Pancreas (tissue), 10 donors: ENCODE results near the gene AKAP1. TPM values are rescaled to one million over a fixed set of nuclear protein-coding genes. Genes with fewer than 3 reads are reported as not detected.

ENCODE experiments used
- ATAC-seq, 4 donors: fragments of 200-7000 bp; cut with Tn5 transposase; one replicate each; pipeline versions ENCODE4 v1.8.0 to v1.9.1; 2020; ENCODE audit warnings: mild to moderate bottlenecking in 4 of 4, moderate library complexity in 4 of 4
- DNase-seq, 6 donors: peaks; one replicate each; pipeline ENCODE4 v3.0.0-alpha.2; 2020
- FAIRE-seq: peaks from 2 replicates; lab custom pipeline; 2012; peaks lifted over from hg19 to GRCh38; lab: Jason Lieb, UNC
- H3K27ac ChIP-seq, 4 donors: fragments of 200-600 bp; sonication (generic); 1 replicate in 3 of 4; 2 replicates in 1 of 4; pipeline versions ENCODE4 v1.5.0 to v1.8.0; 2020
- H3K27me3 ChIP-seq, 4 donors: fragments of 200-600 bp; one replicate each; pipeline ENCODE4 v1.8.0; 2021
- H3K36me3 ChIP-seq, 3 donors: fragments of 200-600 bp; sonication (generic) in 1 of 3; one replicate each; pipeline versions ENCODE4 v1.5.0 to v1.8.0; 2020 to 2021
- H3K4me1 ChIP-seq, 3 donors: fragments of 200-600 bp; one replicate each; pipeline ENCODE4 v1.8.0; 2021
- H3K4me3 ChIP-seq, 4 donors: fragments of 200-600 bp; sonication (generic) in 2 of 4; one replicate each; pipeline versions ENCODE4 v1.5.0 to v1.8.0; 2020 to 2021
- H3K9me3 ChIP-seq, 4 donors: fragments of 200-600 bp; one replicate each; pipeline ENCODE4 v1.8.0; 2021
- WGBS, 2 donors: extraction: QIAGEN DNeasy Blood & Tissue Kit; methylation state at CpG; one replicate each; pipeline ENCODE4 v1.1.7; 2013; 5-methylcytosine and 5-hydroxymethylcytosine counted together
- intact Hi-C, 3 donors: fragments of 100-400 bp; cut with DNase I; formaldehyde crosslinking; loops; one replicate each; pipeline versions ENCODE4 v1.11.1 to v1.14.2; 2022
- polyA plus RNA-seq, 2 donors: library from polyadenylated mRNA; stranded (reverse); fragments of 200-250 nt; gene quantifications; one replicate each; pipeline ENCODE4 v1.2.3, GENCODE V29; 2013
- total RNA-seq, 6 donors: library from RNA; stranded (reverse); fragmentation: NEBNext Ultra II Directional in 4 of 6; extraction: Animal tissue kit (Norgen Biotek cat#: 25700) in 4 of 6; gene quantifications; one replicate each; pipeline versions ENCODE4 v1.2.1 to v1.2.4, GENCODE V29; 2021 to 2023
- TF ChIP-seq, protein P1 (sequence below), 4 donors: fragments of 200-600 bp; sonication (generic) in 3 of 4; IDR thresholded peaks; one replicate each; pipeline versions ENCODE4 v1.5.0 to v1.8.0; 2021; ENCODE audit warnings: antibody characterized with exemption in 4 of 4
- donor health status: healthy with polysubstance abuse.
- donor health status: DM: no; HTN: no; CAD: no; lungs with moderate emphysema.
- donor health status: DM: no; HTN: no; CAD: no.
- donor health status: control.
- donor health status: control.
- donor health status: Bipolar disorder and iron deficiency.
- donor health status: DM: yes; HTN: yes; CAD: no.
- donor health status: DM: no; HTN: no; CAD: no.
- donor health status: DM: no; HTN: no; CAD: no.
- donor health status: DM: yes; HTN: yes; CAD: no.

Gene AKAP1
- total and polyA plus RNA-seq, 8 donors = 9.8 to 23.8 (median 15.3) TPM

DNA sequence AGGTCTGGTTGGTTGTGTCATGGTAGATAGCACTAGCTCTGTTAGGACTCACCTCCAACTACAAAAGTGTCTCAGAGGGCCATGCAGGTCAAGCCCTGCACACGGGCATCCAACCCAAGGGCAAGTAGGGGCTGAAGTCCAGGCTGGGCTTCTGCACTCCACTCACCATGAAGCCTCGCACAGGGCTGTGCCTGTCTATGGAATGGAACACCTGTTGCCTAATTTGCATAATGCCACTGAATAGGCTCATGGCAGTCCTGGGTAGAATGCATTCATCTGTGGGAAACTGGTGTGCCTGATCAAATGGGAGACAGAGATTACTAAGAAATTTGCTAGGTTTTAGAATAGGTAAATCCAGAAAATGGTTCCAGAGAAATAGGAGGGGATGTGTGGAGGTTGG, 8.0 kb upstream of the AKAP1 start:
- 83 to 88% methylated on average over 2 of the region's 2 CpGs for WGBS, 2 donors
- intact Hi-C loops = no loop called here

DNA sequence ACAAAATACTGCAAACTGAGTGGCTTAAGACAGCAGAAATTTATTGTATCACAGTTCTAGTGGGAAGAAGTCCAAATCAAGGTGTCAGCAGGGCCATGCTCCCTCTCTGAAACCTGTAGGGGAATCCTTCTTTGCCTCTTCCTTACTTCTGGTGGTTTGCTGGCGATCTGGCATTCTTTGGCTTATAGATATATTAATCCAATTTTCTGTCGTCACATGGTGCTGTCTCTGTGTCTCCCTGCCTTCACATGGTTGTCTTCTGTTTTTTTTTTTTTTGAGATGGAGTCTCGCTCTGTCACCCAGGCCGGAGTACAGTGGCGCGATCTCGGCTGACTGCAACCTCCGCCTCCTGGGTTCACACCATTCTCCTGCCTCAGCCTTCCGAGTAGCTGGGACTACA, 6.8 kb upstream of the AKAP1 start:
- DNase-seq = no peak
- 97 to 99% methylated on average over 9 of the region's 9 CpGs for WGBS, 2 donors
- Histone ChIP-seq H3K9me3 (no peaks in the 10 kb centered on the region), H3K4me1 (no peaks in the 10 kb centered on the region), H3K4me3 (no peak overlapping the region), H3K27ac (no peak overlapping the region), H3K27me3 (no peaks in the 10 kb centered on the region), H3K36me3 (no peaks in the 10 kb centered on the region)
- intact Hi-C loops = no loop called here
- TF ChIP-seq, protein P1, sequence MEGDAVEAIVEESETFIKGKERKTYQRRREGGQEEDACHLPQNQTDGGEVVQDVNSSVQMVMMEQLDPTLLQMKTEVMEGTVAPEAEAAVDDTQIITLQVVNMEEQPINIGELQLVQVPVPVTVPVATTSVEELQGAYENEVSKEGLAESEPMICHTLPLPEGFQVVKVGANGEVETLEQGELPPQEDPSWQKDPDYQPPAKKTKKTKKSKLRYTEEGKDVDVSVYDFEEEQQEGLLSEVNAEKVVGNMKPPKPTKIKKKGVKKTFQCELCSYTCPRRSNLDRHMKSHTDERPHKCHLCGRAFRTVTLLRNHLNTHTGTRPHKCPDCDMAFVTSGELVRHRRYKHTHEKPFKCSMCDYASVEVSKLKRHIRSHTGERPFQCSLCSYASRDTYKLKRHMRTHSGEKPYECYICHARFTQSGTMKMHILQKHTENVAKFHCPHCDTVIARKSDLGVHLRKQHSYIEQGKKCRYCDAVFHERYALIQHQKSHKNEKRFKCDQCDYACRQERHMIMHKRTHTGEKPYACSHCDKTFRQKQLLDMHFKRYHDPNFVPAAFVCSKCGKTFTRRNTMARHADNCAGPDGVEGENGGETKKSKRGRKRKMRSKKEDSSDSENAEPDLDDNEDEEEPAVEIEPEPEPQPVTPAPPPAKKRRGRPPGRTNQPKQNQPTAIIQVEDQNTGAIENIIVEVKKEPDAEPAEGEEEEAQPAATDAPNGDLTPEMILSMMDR (IDR thresholded peaks at IDR 0.05) = no peak
- no peak for ATAC-seq
- FAIRE-seq = no peak

More for the DNA sequence above, 8.0 kb upstream of the AKAP1 start:
- FAIRE-seq (no peak), DNase-seq (no peak), ATAC-seq (no peak)
- Histone ChIP-seq H3K9me3 (no peaks in the 10 kb centered on the region), H3K4me3 (no peak overlapping the region), H3K27me3 (no peaks in the 10 kb centered on the region), H3K27ac (no peak overlapping the region), H3K36me3 (no peaks in the 10 kb centered on the region), H3K4me1 (no peaks in the 10 kb centered on the region)
- TF ChIP-seq, protein P1 (IDR thresholded peaks at IDR 0.05) = no peak

DNA sequence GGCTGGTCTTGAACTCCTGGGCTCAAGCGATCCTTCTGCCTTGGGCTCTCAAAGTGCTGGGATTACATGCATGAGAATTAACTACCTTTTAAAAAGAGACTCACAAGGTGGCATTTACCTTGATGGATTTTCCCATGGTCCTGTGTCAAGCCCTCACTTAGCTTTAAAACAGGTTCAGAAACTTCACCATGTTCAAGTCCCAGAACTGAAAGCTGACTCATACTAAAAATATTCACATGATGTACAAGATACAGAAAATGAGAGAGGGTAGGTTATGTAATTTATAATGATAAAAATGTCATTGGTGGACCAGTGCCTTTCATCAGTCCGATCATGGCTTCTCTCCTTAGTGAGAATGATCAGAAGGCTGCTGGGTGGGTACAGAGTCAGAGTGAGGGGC, 4.3 kb upstream of the AKAP1 start:
- TF ChIP-seq, protein P1 (IDR thresholded peaks at IDR 0.05) = no peak
- H3K9me3 ChIP-seq = no peaks in the 10 kb centered on the region

GRCh38 chr17:57082441-57082840, 2.6 kb upstream of the AKAP1 start:
- WGBS, 2 donors = 82 to 86% methylated on average over 2 of the region's 2 CpGs

More for the DNA sequence above, 4.3 kb upstream of the AKAP1 start:
- no peaks in the 10 kb centered on the region for H3K36me3 ChIP-seq
- H3K4me3 ChIP-seq = no peak overlapping the region
- no peak for ATAC-seq
- no peaks in the 10 kb centered on the region for H3K27me3 ChIP-seq
- FAIRE-seq = no peak
- WGBS, 2 donors = 80 to 82% methylated on average over 2 of the region's 2 CpGs
- intact Hi-C loops = no loop called here
- no peak overlapping the region for H3K27ac ChIP-seq
- H3K4me1 ChIP-seq = no peaks in the 10 kb centered on the region
- no peak for DNase-seq

GRCh38 chr17:57084361-57084801, 665 bp upstream of the AKAP1 start:
- DNase-seq (no peak), FAIRE-seq (no peak), ATAC-seq (peak in 3 of 4 donors; percentile 29 to 52 (median 51))
- WGBS, 2 donors = 0 to 1% methylated on average over 7 of the region's 7 CpGs
- Histone ChIP-seq H3K4me1 (peaks cover 3 to 15% (median 7%) of the 10 kb centered on the region in 3 donors), H3K27me3 (no peaks in the 10 kb centered on the region), H3K36me3 (no peaks in the 10 kb centered on the region), H3K9me3 (no peaks in the 10 kb centered on the region), H3K27ac (peak overlapping the region; percentile 86 to 94 (median 93)), H3K4me3 (peak overlapping the region; percentile 46 to 99 (median 76))
- intact Hi-C loops = no loop called here
- TF ChIP-seq, protein P1 (IDR thresholded peaks at IDR 0.05) = no peak

More at GRCh38 chr17:57082441-57082840, 2.6 kb upstream of the AKAP1 start:
- FAIRE-seq (no peak), DNase-seq (no peak), ATAC-seq (no peak)
- H3K4me3 ChIP-seq = no peak overlapping the region
- no peaks in the 10 kb centered on the region for H3K36me3 ChIP-seq
- intact Hi-C loops = no loop called here
- H3K27me3 ChIP-seq = no peaks in the 10 kb centered on the region
- H3K4me1 ChIP-seq = peaks cover 0 to 6% (median 0%) of the 10 kb centered on the region in 3 donors
- TF ChIP-seq, protein P1 (IDR thresholded peaks at IDR 0.05) = no peak
- H3K27ac ChIP-seq = no peak overlapping the region
- no peaks in the 10 kb centered on the region for H3K9me3 ChIP-seq
